HepG2 (cell line): ENCODE results near the gene NAPG. TPM values are rescaled to one million over a fixed set of nuclear protein-coding genes. Genes with fewer than 3 reads are reported as not detected.

Experiments used
- CCAR2 ChIP-seq: fragments of 200-400 bp; formaldehyde crosslinking; optimal IDR thresholded peaks from 2 replicates; pipeline ENCODE3; 2018; ENCODE audit warnings: low read depth, mild to moderate bottlenecking, low read length, moderate library complexity
- CHD2 ChIP-seq: IDR thresholded peaks from 2 replicates; pipeline ENCODE4 v1.6.1; 2011; ENCODE audit warnings: low read depth, low read length, improper control_type of control experiment
- HNRNPK ChIP-seq: fragments of 200-400 bp; formaldehyde crosslinking; IDR thresholded peaks from 2 replicates; pipeline ENCODE4 v1.6.1; 2018; ENCODE audit warnings: low read length, low read depth, moderate library complexity, mild to moderate bottlenecking; ENCODE audit not compliant: poor library complexity, severe bottlenecking
- NFE2L1 ChIP-seq: sonication (generic); formaldehyde crosslinking; IDR thresholded peaks from 2 replicates; pipeline ENCODE4 v1.4.0; 2020; ENCODE audit warnings: missing genetic modification reagents, mild to moderate bottlenecking, borderline replicate concordance
- NONO ChIP-seq, 2 experiments: fragments of 450-650 bp in 1 of 2; sonication (generic) in 1 of 2; formaldehyde crosslinking in 1 of 2; IDR thresholded peaks in 1 of 2; conservative IDR thresholded peaks in 1 of 2; 2 replicates each; pipeline versions ENCODE4 v1.6.1 to v1.8.0; 2017 to 2022; ENCODE audit warnings: mild to moderate bottlenecking in 1 of 2, missing genetic modification reagents in 1 of 2, moderate library complexity in 1 of 2
- RFXANK ChIP-seq: IDR thresholded peaks from 2 replicates; pipeline ENCODE4 v1.6.1; 2016
- SETDB1 ChIP-seq: sonication (generic); formaldehyde crosslinking; IDR thresholded peaks from 2 replicates; pipeline ENCODE4 v1.5.1; 2020; ENCODE audit warnings: missing genetic modification reagents, mild to moderate bottlenecking, borderline replicate concordance
- SP2 ChIP-seq: sonication (generic); formaldehyde crosslinking; IDR thresholded peaks from 2 replicates; pipeline ENCODE4 v1.5.1; 2020; ENCODE audit warnings: mild to moderate bottlenecking, missing genetic modification reagents
- ZNF280B ChIP-seq: sonication (generic); formaldehyde crosslinking; IDR thresholded peaks from 2 replicates; pipeline ENCODE4 v1.5.0; 2020; ENCODE audit warnings: missing genetic modification reagents, mild to moderate bottlenecking, borderline replicate concordance
- ZNF296 ChIP-seq: sonication (generic); formaldehyde crosslinking; conservative IDR thresholded peaks from 2 replicates; pipeline ENCODE4 v1.5.0; 2020; ENCODE audit warnings: mild to moderate bottlenecking, missing genetic modification reagents
- ZNF580 ChIP-seq: IDR thresholded peaks from 2 replicates; pipeline ENCODE4 v1.6.1; 2016; ENCODE audit warnings: low read depth, borderline replicate concordance
- polyA plus RNA-seq, 8 experiments: library from polyadenylated mRNA; depleted of rRNA in 3 of 8; stranded (reverse) in 7 of 8; unstranded in 1 of 8; fragments of >200 nt; fragmentation: Illumina TruSeq in 4 of 8; extraction: Trizol in 4 of 8; gene quantifications; 2 replicates each; pipeline versions ENCODE4 v1.2.1 to v1.2.3, GENCODE V29; 2011 to 2016; ENCODE audit warnings: low read depth in 4 of 8, missing spikeins in 1 of 8, mixed read lengths in 1 of 8; ENCODE audit not compliant: insufficient read depth in 1 of 8
- total RNA-seq, 5 experiments: library from RNA; depleted of rRNA; stranded (reverse); fragments of >200 nt; fragmentation: Illumina TruSeq; extraction: Trizol; gene quantifications; 2 replicates each; pipeline ENCODE4 v1.2.3, GENCODE V29; 2016; ENCODE audit warnings: low read depth in 1 of 5
- TF ChIP-seq, protein P1 (sequence below): sonication (generic); formaldehyde crosslinking; IDR thresholded peaks from 2 replicates; pipeline ENCODE4 v1.9.0; 2022; ENCODE audit warnings: missing genetic modification reagents, mild to moderate bottlenecking, borderline replicate concordance
- TF ChIP-seq, protein P2 (sequence below): sonication (generic); formaldehyde crosslinking; IDR thresholded peaks from 2 replicates; pipeline ENCODE4 v1.5.0; 2020; ENCODE audit warnings: missing genetic modification reagents, mild to moderate bottlenecking, borderline replicate concordance
- TF ChIP-seq, protein P3 (sequence below): sonication (generic); formaldehyde crosslinking; conservative IDR thresholded peaks from 2 replicates; pipeline ENCODE4 v1.4.0; 2020; ENCODE audit warnings: missing genetic modification reagents
- TF ChIP-seq, protein P4 (sequence below): sonication (generic); formaldehyde crosslinking; IDR thresholded peaks from 2 replicates; pipeline ENCODE4 v1.4.0; 2020; ENCODE audit warnings: low read depth, mild to moderate bottlenecking, missing genetic modification reagents
- TF ChIP-seq, protein P5 (sequence below): fragments of 450-650 bp; IDR thresholded peaks from 2 replicates; pipeline ENCODE4 v1.6.1; 2017; ENCODE audit warnings: mild to moderate bottlenecking

NAPG gene
- total and polyA plus RNA-seq, 2 of the 13 experiments (the other 11 are each of a cell fraction or from before 2014, with no cell fraction given) = 19.8 to 34.4 TPM

GRCh38 chr18:10525697-10526560 is at the start of gene NAPG (continued):
- TF ChIP-seq ZNF280B (CRISPR knock-in tag) (no peak), NFE2L1 (CRISPR knock-in tag) (no peak), RFXANK (CRISPR knock-in tag) (0 out of 2 replicates have a peak, but pooled peaks have one; percentile 40), SETDB1 (CRISPR knock-in tag) (no peak), CCAR2 (no peak), ZNF296 (CRISPR knock-in tag) (no peak), ZNF580 (CRISPR knock-in tag) (peak; percentile 62; the same call in 1 of the 2 replicates), HNRNPK (no peak), SP2 (CRISPR knock-in tag) (no peak), CHD2 (0 out of 2 replicates have a peak, but pooled peaks have one; percentile 22), NONO (IDR thresholded peaks at IDR 0.05) (no peak), NONO (CRISPR knock-in tag; conservative IDR thresholded peaks at IDR 0.05) (peak; percentile 91)
- TF ChIP-seq, protein P1, sequence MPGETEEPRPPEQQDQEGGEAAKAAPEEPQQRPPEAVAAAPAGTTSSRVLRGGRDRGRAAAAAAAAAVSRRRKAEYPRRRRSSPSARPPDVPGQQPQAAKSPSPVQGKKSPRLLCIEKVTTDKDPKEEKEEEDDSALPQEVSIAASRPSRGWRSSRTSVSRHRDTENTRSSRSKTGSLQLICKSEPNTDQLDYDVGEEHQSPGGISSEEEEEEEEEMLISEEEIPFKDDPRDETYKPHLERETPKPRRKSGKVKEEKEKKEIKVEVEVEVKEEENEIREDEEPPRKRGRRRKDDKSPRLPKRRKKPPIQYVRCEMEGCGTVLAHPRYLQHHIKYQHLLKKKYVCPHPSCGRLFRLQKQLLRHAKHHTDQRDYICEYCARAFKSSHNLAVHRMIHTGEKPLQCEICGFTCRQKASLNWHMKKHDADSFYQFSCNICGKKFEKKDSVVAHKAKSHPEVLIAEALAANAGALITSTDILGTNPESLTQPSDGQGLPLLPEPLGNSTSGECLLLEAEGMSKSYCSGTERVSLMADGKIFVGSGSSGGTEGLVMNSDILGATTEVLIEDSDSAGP (CRISPR knock-in tag) = peak; percentile 79
- TF ChIP-seq, protein P2, sequence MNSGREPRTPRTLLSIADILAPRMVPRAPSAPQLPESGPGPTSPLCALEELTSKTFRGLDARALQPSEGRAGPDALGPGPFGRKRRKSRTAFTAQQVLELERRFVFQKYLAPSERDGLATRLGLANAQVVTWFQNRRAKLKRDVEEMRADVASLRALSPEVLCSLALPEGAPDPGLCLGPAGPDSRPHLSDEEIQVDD (CRISPR knock-in tag) = 0 out of 2 replicates have a peak, but pooled peaks have one; percentile 35
- TF ChIP-seq, protein P3, sequence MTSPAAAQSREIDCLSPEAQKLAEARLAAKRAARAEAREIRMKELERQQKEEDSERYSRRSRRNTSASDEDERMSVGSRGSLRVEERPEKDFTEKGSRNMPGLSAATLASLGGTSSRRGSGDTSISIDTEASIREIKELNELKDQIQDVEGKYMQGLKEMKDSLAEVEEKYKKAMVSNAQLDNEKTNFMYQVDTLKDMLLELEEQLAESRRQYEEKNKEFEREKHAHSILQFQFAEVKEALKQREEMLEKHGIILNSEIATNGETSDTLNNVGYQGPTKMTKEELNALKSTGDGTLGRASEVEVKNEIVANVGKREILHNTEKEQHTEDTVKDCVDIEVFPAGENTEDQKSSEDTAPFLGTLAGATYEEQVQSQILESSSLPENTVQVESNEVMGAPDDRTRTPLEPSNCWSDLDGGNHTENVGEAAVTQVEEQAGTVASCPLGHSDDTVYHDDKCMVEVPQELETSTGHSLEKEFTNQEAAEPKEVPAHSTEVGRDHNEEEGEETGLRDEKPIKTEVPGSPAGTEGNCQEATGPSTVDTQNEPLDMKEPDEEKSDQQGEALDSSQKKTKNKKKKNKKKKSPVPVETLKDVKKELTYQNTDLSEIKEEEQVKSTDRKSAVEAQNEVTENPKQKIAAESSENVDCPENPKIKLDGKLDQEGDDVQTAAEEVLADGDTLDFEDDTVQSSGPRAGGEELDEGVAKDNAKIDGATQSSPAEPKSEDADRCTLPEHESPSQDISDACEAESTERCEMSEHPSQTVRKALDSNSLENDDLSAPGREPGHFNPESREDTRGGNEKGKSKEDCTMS (CRISPR knock-in tag) = no peak
- TF ChIP-seq, protein P4, sequence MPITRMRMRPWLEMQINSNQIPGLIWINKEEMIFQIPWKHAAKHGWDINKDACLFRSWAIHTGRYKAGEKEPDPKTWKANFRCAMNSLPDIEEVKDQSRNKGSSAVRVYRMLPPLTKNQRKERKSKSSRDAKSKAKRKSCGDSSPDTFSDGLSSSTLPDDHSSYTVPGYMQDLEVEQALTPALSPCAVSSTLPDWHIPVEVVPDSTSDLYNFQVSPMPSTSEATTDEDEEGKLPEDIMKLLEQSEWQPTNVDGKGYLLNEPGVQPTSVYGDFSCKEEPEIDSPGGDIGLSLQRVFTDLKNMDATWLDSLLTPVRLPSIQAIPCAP (CRISPR knock-in tag) = no peak
- TF ChIP-seq, protein P5, sequence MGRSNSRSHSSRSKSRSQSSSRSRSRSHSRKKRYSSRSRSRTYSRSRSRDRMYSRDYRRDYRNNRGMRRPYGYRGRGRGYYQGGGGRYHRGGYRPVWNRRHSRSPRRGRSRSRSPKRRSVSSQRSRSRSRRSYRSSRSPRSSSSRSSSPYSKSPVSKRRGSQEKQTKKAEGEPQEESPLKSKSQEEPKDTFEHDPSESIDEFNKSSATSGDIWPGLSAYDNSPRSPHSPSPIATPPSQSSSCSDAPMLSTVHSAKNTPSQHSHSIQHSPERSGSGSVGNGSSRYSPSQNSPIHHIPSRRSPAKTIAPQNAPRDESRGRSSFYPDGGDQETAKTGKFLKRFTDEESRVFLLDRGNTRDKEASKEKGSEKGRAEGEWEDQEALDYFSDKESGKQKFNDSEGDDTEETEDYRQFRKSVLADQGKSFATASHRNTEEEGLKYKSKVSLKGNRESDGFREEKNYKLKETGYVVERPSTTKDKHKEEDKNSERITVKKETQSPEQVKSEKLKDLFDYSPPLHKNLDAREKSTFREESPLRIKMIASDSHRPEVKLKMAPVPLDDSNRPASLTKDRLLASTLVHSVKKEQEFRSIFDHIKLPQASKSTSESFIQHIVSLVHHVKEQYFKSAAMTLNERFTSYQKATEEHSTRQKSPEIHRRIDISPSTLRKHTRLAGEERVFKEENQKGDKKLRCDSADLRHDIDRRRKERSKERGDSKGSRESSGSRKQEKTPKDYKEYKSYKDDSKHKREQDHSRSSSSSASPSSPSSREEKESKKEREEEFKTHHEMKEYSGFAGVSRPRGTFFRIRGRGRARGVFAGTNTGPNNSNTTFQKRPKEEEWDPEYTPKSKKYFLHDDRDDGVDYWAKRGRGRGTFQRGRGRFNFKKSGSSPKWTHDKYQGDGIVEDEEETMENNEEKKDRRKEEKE = no peak
